DMS114 treated with DMSO at 0.1 percent for 48 hours (cell line): ENCODE measurements around the gene MFRP.

Experiments used
- DNase-seq: peaks from one replicate; lab custom pipeline; 2025; ENCODE audit not compliant: unreplicated experiment; lab: John Stamatoyannopoulos, UW

MFRP gene

GRCh38 chr11:119298726-119299125 is 47.8 kb downstream of the MFRP start:
- DNase-seq = no peak

GRCh38 chr11:119297938-119298337 is 48.6 kb downstream of the MFRP start:
- DNase-seq = no peak

- DNase-seq = no peak
These were observed 51.3 kb downstream of the MFRP start for GRCh38 chr11:119295178-119295577.

- no peak for DNase-seq
These were observed 53.0 kb downstream of the MFRP start for GRCh38 chr11:119293461-119293860.

- DNase-seq = no peak
These were observed 55.5 kb downstream of the MFRP start for GRCh38 chr11:119290894-119291497.
